ENCODE data around the gene RBX1.

GRCh38 chr22:40991298-40991697 lies 40.1 kb downstream of the RBX1 start:
- TF ChIP-seq TARDBP (IDR thresholded peaks at IDR 0.05), result no peak
- TF ChIP-seq CTBP1 (IDR thresholded peaks at IDR 0.05; ENCODE audit: borderline replicate concordance), result no peak
- no peak for TF ChIP-seq ELF4 (IDR thresholded peaks at IDR 0.05)
- no peak for TF ChIP-seq PKNOX1 (IDR thresholded peaks at IDR 0.05)
- no peak for TF ChIP-seq ZNF384 (IDR thresholded peaks at IDR 0.05)
- TF ChIP-seq SUZ12 (IDR thresholded peaks at IDR 0.05), result no peak
